ENCODE data around the gene AVP.

- TF ChIP-seq CTCF (IDR thresholded peaks at IDR 0.05) (no peak), POLR2A (IDR thresholded peaks at IDR 0.05) (no peak)
These were observed 37.6 kb upstream of the AVP start for GRCh38 chr20:3121955-3122610.

All from stomach (tissue), 4 donors.